Left lung (tissue), 10 donors: ENCODE results near the gene PPARA. TPM values are rescaled to one million over a fixed set of nuclear protein-coding genes. Genes with fewer than 3 reads are reported as not detected.

Experiments used
- ATAC-seq: fragments of 200-7000 bp; cut with Tn5 transposase; one replicate; pipeline ENCODE4 v1.9.1; 2020; ENCODE audit warnings: moderate library complexity
- DNase-seq, 4 donors: peaks; one replicate each; pipeline ENCODE4 v3.0.0-alpha.2; 2013 to 2020
- H3K27ac ChIP-seq, 2 donors: fragments of 200-600 bp; sonication (generic) in 1 of 2; one replicate each; pipeline versions ENCODE4 v1.5.0 to v1.8.0; 2020 to 2021
- H3K27me3 ChIP-seq, 2 donors: fragments of 200-600 bp; sonication (generic) in 1 of 2; one replicate each; pipeline versions ENCODE4 v1.5.0 to v1.8.0; 2020 to 2021
- H3K36me3 ChIP-seq, 2 donors: fragments of 200-600 bp; sonication (generic) in 1 of 2; one replicate each; pipeline versions ENCODE4 v1.5.0 to v1.8.0; 2020 to 2021
- H3K4me1 ChIP-seq, 2 donors: fragments of 200-600 bp; one replicate each; pipeline ENCODE4 v1.8.0; 2021
- H3K4me3 ChIP-seq, 2 donors: fragments of 200-600 bp; sonication (generic) in 1 of 2; one replicate each; pipeline versions ENCODE4 v1.5.0 to v1.8.0; 2020 to 2021; ENCODE audit warnings: mild to moderate bottlenecking in 1 of 2
- H3K9me3 ChIP-seq, 2 donors: fragments of 200-600 bp; sonication (generic) in 1 of 2; one replicate each; pipeline versions ENCODE4 v1.5.0 to v1.8.0; 2020 to 2021
- CTCF ChIP-seq, 2 donors: fragments of 200-600 bp; sonication (generic) in 1 of 2; IDR thresholded peaks; one replicate each; pipeline versions ENCODE4 v1.5.0 to v1.8.0; 2021; ENCODE audit warnings: antibody characterized with exemption in 2 of 2
- intact Hi-C, 2 donors: fragments of 100-400 bp; cut with DNase I; formaldehyde crosslinking; loops; one replicate each; pipeline versions ENCODE4 v1.11.2 to v1.14.2; 2022
- polyA plus RNA-seq, 6 donors: library from polyadenylated mRNA; unstranded; fragments of 120-200 nt; gene quantifications; one replicate each; pipeline ENCODE4 v1.2.1, GENCODE V29; 2013; ENCODE audit not compliant: insufficient read length in 6 of 6
- total RNA-seq, 2 donors: library from RNA; stranded (reverse); fragmentation: NEBNext Ultra II Directional; extraction: Animal tissue kit (Norgen Biotek cat#: 25700); gene quantifications; one replicate each; pipeline ENCODE4 v1.2.1, GENCODE V29; 2021
- donor health status: DM: no; HTN: yes; CAD: no.
- donor health status: DM: no; HTN: no; CAD: no.

The PPARA gene
- total and polyA plus RNA-seq, 8 donors: 13.8 to 22.3 (median 15.8) TPM

GRCh38 chr22:46109474-46110003, 40.8 kb upstream of the PPARA start:
- H3K27me3 ChIP-seq: no peaks in the 10 kb centered on the region
- H3K9me3 ChIP-seq: no peaks in the 10 kb centered on the region
- no peak overlapping the region for H3K4me3 ChIP-seq
- TF ChIP-seq CTCF (IDR thresholded peaks at IDR 0.05): no peak
- intact Hi-C loops: loop anchor here in 1 of 2 donors (10.0 kb wide), 1 partner anchor 115 kb away; no protein-coding TSS in a partner anchor
- H3K4me1 ChIP-seq: peaks cover 46 to 77% of the 10 kb centered on the region in 2 donors
- DNase-seq: no peak
- peaks cover 0 to 100% of the 10 kb centered on the region in 2 donors for H3K36me3 ChIP-seq
- ATAC-seq: no peak
- H3K27ac ChIP-seq: peak overlapping the region; percentile 5 to 75

DNA sequence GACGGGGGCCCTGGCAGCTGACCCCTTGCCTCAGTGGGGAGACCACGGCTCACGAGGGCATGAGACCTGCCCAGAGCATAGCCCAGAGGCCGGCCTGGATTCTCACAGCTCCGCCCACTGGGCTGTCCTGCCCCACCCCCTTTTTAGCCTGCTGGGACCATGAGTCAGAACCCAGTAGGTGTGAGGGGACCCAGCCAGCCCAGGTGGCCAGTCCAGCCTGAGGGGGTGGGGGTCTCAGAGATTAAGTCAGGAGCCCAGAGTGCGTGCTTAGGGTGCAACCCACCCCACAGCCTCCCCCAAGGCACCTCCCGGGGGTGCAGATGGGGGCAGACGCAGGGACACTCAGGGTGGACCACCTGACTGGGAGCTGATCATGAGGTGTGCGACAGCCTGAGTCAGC, 40.1 kb upstream of the PPARA start:
- Histone ChIP-seq H3K9me3 (no peaks in the 10 kb centered on the region), H3K36me3 (peaks cover 0 to 94% of the 10 kb centered on the region in 2 donors), H3K4me1 (peaks cover 39 to 71% of the 10 kb centered on the region in 2 donors), H3K27ac (peak overlapping the region; percentile 5 to 45), H3K27me3 (no peaks in the 10 kb centered on the region), H3K4me3 (no peak overlapping the region)
- DNase-seq (no peak), ATAC-seq (no peak)
- intact Hi-C loops: loop anchor here in 1 of 2 donors (10.0 kb wide), 1 partner anchor 115 kb away; no protein-coding TSS in a partner anchor
- TF ChIP-seq CTCF (IDR thresholded peaks at IDR 0.05): no peak

DNA sequence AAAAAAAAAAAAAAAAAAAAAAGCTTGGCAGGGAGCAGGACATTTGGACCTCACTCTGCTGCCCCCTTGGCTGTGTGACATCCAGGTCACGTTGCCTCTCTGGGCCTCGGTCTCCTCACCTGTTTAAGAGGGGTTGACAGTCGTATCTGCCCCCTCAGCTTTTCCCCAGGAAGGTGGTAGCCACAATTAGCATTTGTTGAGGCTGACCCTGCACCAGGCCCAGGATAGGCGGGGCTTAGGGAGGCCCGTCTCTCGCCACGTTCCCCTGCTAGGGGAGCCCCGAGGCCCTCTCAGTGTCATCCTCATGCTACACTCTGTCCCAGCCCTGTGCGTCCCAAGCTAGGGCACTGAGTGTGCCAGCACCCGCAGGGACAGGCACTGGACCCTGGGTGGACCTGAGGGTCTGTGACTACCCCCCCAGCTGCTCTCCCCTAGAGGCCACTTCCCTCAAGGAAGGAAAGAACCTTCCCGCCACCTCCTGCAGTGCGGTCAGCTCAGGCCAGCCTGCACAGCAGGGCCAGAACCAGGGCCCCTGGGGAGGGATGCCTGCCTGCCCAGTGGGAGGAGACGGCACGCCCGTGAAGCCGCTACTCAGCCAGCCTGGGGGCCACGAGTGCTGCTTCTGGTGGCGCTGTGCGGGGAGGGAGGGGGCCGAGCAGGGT, 38.5 kb upstream of the PPARA start:
- peak overlapping the region; percentile 26 to 43 for H3K27ac ChIP-seq

GRCh38 chr22:46112405-46112804, 37.9 kb upstream of the PPARA start:
- H3K36me3 ChIP-seq: peaks cover 0 to 72% of the 10 kb centered on the region in 2 donors
- peaks cover 22 to 62% of the 10 kb centered on the region in 2 donors for H3K4me1 ChIP-seq
- DNase-seq (no peak), ATAC-seq (no peak)
- no peaks in the 10 kb centered on the region for H3K27me3 ChIP-seq
- peak overlapping the region; percentile 26 to 43 for H3K27ac ChIP-seq
- no peak for TF ChIP-seq CTCF (IDR thresholded peaks at IDR 0.05)
- no peaks in the 10 kb centered on the region for H3K9me3 ChIP-seq
- intact Hi-C loops: loop anchor here in 1 of 2 donors (10.0 kb wide), 1 partner anchor 118 kb away; no protein-coding TSS in a partner anchor
- H3K4me3 ChIP-seq: no peak overlapping the region

More for the DNA sequence above, 38.5 kb upstream of the PPARA start:
- DNase-seq (no peak), ATAC-seq (no peak)
- no peaks in the 10 kb centered on the region for H3K27me3 ChIP-seq
- no peak overlapping the region for H3K4me3 ChIP-seq
- no peaks in the 10 kb centered on the region for H3K9me3 ChIP-seq
- intact Hi-C loops: loop anchor here in 1 of 2 donors (10.0 kb wide), 1 partner anchor 117 kb away; no protein-coding TSS in a partner anchor
- H3K4me1 ChIP-seq: peaks cover 28 to 66% of the 10 kb centered on the region in 2 donors
- peaks cover 0 to 78% of the 10 kb centered on the region in 2 donors for H3K36me3 ChIP-seq
- no peak for TF ChIP-seq CTCF (IDR thresholded peaks at IDR 0.05)
